ENCODE measurements around the gene RPL41.

RPL41 gene

DNA sequence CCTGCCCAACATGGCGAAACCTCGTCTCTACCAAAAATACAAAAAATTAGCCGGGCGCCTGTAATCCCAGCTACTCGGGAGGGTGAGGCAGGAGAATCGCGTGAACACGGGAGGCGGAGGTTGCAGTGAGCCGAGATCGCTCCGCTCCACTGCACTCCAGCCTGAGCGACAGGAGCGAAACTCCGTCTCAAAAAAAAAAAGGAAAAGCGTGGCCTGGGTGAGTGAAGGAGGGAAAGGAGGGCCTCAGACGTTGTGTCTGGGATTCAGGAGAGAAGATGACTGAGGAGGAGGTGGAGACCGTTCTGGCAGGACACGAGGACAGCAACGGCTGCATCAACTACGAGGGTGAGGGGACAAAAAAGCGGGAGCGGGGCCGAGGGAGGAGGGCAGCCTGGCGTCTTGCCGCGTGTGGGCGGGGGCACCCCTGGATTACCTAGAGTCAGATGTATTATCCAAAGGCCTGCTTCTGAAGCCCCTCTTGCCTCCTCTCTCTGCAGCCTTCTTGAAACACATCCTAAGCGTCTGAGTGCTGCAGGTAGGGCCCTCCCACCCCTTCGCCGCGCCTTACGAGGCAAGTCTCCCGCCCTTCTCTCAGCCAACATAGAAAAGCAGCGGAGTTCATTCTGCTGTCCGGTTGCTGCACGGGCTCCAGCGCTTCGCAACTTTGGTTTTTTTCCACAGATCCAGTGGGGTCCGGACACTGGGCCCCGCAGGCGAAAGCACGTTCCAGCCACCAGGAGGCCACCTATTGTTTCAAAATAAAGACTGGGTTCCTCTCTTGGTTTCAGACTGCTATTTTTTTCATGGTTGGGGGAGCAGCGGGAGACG lies 41.0 kb downstream of the RPL41 start:
- DNase-seq, result peak; percentile 68

DNA sequence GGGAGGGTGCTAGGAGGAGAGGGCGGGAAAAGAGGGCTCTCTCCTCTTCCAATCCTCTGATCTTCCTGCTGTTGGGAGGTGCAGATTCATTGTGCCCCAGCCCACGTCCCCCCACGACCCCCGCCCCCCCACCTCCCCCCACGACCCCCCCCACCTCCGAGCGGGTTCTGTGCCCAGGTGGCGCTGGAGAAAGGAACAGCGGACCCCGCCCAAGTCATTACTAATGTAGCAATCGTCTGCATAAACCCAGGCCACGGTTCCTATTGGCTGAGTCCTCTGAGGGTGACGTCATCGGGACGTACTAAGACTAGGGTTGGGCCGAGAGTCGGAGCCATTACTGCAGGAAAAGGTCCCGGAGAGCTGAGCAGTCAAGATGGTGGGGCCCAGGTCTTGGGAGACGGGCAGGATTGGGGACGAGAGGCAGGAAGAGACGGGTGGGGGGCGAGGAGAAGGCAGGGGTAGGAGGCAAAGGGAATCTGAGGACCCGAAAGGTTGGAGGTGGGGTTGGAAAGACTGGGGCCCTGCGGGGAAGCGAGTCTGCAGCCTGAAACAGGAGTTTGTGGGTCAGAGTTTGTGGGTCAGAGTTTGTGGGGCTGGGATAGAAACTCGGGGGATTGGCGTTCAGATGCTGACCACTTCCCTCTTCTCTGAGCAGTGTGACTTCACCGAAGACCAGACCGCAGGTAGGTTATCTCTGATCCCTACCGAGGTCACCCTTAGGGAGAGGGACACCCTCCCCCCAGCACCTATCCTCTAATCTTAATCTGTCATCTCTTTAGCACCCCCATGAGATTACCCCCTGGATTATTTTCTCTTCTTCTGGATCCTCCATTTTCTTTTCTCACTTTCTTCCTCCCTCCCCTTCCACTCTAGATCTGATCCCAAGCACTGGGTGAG lies 41.8 kb downstream of the RPL41 start, which contains the start of gene MYL6:
TSS of gene MYL6 (plus strand) at position 331 of the 897 bp plus-strand sequence. CDS start at position 374, 43 bp downstream.
- DNase-seq, result peak; percentile 94

DNA sequence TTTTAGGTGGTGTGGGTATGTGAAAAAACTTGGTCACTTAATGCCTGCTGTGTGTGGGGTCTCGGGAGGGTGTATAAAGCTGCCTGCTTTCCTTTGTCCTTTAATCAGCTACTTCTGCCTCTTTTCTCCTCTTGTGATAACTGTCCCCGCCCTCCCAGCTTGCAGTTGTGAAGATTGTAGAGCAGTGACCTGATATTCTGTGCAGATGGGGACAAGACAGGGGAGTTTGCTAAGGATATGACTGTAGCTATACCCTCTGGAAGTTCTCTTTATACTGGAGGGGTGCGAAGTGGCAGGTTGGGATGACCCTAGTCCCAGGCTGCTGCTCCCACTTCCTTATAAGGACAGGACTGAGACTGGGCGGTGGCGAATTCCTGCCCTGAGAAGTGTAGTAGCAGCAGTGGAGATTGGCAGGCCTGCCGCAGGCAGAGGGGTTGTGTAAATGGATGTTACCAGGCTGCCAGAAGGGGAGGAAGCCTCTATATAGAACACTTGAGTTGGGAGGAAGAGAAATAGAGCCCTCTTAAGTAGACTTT lies 42.6 kb downstream of the RPL41 start:
- DNase-seq, result peak; percentile 31

DNA sequence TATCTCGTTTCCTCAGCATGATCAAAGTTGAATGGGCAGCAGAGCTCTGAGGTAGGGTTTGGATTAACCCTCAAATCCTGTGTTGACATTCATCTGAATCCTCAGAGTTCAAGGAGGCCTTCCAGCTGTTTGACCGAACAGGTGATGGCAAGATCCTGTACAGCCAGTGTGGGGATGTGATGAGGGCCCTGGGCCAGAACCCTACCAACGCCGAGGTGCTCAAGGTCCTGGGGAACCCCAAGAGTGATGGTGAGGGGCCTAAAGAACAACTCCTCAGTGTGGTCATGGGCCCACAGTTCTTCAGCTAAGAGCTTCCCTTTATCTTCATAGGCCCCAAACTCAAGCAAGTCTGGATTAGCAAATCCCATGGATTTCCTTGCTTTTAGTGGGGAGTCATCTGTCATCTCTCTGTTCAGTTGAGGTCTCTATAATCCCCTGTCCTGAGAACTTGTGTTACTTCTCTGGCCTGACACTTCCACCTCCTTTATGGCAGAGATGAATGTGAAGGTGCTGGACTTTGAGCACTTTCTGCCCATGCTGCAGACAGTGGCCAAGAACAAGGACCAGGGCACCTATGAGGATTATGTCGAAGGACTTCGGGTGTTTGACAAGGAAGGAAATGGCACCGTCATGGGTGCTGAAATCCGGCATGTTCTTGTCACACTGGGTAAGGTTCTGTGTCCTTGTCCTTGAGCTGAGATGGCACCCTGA lies 43.2 kb downstream of the RPL41 start:
- DNase-seq, result no peak

DNA sequence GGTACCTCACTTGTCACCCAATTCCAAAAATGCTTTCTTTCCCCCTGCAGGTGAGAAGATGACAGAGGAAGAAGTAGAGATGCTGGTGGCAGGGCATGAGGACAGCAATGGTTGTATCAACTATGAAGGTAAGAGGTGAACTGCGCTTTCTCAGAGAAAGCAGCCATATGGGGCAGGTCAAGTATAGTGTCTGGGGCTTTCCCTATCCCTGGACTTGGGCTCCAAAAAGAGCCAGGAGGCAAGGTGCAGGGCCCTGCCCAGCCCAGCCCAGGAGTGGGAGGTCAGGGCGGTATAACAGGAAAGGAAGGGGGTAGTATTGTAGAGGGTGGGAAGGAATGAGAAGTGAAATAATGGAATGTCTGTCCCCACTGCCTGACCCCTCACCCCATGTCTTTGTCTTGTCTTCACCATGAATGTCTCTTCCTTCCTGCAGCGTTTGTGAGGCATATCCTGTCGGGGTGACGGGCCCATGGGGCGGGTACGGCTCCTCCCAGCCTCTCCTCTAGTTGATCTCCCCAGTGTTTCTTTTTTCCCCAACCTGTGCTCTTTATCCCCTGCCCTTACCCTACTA lies 43.8 kb downstream of the RPL41 start:
- peak; percentile 57 for DNase-seq

DNA sequence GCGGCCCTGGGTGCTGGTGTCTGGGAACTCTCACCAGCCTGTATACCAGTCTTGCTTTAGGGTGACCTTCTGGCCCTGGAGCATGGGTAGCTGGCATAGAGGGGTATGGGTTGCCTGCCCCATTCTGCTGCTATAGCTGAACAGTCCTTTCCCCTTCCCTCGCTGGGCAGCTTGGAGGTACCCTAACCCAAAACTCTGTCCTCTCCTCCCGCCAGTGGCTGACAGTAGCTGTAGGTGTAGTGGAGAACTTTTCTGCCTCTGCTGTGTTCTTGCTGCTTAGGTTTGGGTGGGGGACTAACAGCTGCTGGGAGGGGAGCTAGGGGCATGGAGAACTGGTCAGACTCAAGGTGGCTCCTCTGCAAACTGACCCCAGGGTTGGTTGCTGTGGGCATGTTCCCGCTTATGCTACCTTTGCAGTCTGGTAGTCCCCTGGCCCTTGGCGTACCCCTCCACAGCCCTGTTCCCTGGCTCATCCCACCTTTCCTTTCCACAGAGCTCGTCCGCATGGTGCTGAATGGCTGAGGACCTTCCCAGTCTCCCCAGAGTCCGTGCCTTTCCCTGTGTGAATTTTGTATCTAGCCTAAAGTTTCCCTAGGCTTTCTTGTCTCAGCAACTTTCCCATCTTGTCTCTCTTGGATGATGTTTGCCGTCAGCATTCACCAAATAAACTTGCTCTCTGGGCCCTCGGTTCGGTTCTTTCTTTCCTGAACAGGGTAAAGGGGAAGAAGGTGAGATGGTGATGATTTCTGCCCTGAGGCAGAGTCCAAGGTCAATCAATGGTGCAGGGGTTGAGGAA lies 44.7 kb downstream of the RPL41 start:
- DNase-seq, result no peak

- DNase-seq, result no peak
Observed at GRCh38 chr12:56161690-56162351, 45.4 kb downstream of the RPL41 start.

- no peak for DNase-seq
Observed at GRCh38 chr12:56162468-56163290, 46.2 kb downstream of the RPL41 start.

- DNase-seq, result no peak
Observed at GRCh38 chr12:56163533-56164344, 47.3 kb downstream of the RPL41 start.

- DNase-seq, result no peak
Observed at GRCh38 chr12:56164345-56164729, 47.9 kb downstream of the RPL41 start.

DNA sequence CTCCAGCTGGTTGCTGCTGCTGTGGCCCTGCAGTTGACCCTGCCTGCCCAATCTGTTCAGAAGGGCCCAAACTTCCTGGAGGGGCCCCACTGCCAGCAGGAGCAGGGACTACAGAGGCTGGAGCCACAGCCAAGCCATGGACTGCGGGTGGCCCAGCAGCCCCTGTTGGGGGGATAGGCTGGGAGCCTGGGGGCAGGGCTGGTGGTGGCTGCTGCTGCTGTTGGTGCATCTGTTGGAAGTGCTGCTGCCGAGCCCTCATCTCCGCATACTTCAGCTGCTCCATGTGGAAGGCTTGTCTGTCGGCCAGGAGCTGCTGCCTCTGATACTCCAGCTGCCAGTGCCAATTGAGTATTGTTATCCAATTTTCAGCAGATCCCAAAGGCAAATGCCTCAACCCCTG lies 48.9 kb downstream of the RPL41 start:
- no peak for DNase-seq
